ENCODE results near the gene FAM53B.

FAM53B gene

GRCh38 chr10:124663228-124663627 lies 81.0 kb downstream of the FAM53B start:
- no peak for TF ChIP-seq CTCF (IDR thresholded peaks at IDR 0.05; ENCODE audit: extremely low read depth, insufficient read depth, missing control alignments)

GRCh38 chr10:124661660-124662180 lies 82.5 kb downstream of the FAM53B start:
- in situ Hi-C loops (cut with MboI; ENCODE audit: low pct_unique_long_range_greater_than_20kb, low sequenced_read_pairs, unreplicated experiment), result no loop called here
- no peak for TF ChIP-seq CTCF (IDR thresholded peaks at IDR 0.05; ENCODE audit: extremely low read depth, insufficient read depth, missing control alignments)
- DNase-seq (ENCODE audit: low spot score), result no peak

More at GRCh38 chr10:124663228-124663627, 81.0 kb downstream of the FAM53B start:
- in situ Hi-C loops (cut with MboI; ENCODE audit: low pct_unique_long_range_greater_than_20kb, low sequenced_read_pairs, unreplicated experiment), result no loop called here
- no peak for DNase-seq (ENCODE audit: low spot score)

GRCh38 chr10:124660404-124661125 lies 83.6 kb downstream of the FAM53B start:
- in situ Hi-C loops (cut with MboI; ENCODE audit: low pct_unique_long_range_greater_than_20kb, low sequenced_read_pairs, unreplicated experiment), result no loop called here
- no peak for TF ChIP-seq CTCF (IDR thresholded peaks at IDR 0.05; ENCODE audit: extremely low read depth, insufficient read depth, missing control alignments)
- no peak for DNase-seq (ENCODE audit: low spot score)

GRCh38 chr10:124659380-124659779 lies 84.8 kb downstream of the FAM53B start:
- in situ Hi-C loops (cut with MboI; ENCODE audit: low pct_unique_long_range_greater_than_20kb, low sequenced_read_pairs, unreplicated experiment), result no loop called here
- no peak for TF ChIP-seq CTCF (IDR thresholded peaks at IDR 0.05; ENCODE audit: extremely low read depth, insufficient read depth, missing control alignments)

GRCh38 chr10:124658591-124659242 lies 85.5 kb downstream of the FAM53B start:
- TF ChIP-seq CTCF (IDR thresholded peaks at IDR 0.05; ENCODE audit: extremely low read depth, insufficient read depth, missing control alignments), result no peak
- no peak for DNase-seq (ENCODE audit: low spot score)
- in situ Hi-C loops (cut with MboI; ENCODE audit: low pct_unique_long_range_greater_than_20kb, low sequenced_read_pairs, unreplicated experiment), result no loop called here

More at GRCh38 chr10:124659380-124659779, 84.8 kb downstream of the FAM53B start:
- no peak for DNase-seq (ENCODE audit: low spot score)

- in situ Hi-C loops (cut with MboI; ENCODE audit: low pct_unique_long_range_greater_than_20kb, low sequenced_read_pairs, unreplicated experiment), result no loop called here
- TF ChIP-seq CTCF (IDR thresholded peaks at IDR 0.05; ENCODE audit: extremely low read depth, insufficient read depth, missing control alignments), result no peak
- DNase-seq (ENCODE audit: low spot score), result no peak
These were observed 86.4 kb downstream of the FAM53B start for GRCh38 chr10:124657806-124658205.
